OCI-LY3 (cell line): ENCODE data around the gene BAIAP2L2.

Experiments
- CTCF ChIP-seq: fragments of 200-600, 300-600 bp; sonication (generic); IDR thresholded peaks from 2 replicates; pipeline ENCODE4 v1.5.1; 2014; ENCODE audit warnings: antibody characterized with exemption, low read length, low read depth
- EZH2phosphoT487 ChIP-seq: fragments of 200-600 bp; shearing (Covaris generic); IDR thresholded peaks from 2 replicates; pipeline ENCODE4 v1.6.1; 2018; ENCODE audit warnings: antibody characterized with exemption, mixed run types, low read depth

- TF ChIP-seq CTCF = peak; percentile 100
- no peak for TF ChIP-seq EZH2phosphoT487
Measured at GRCh38 chr22:38051900-38052862, 58.3 kb downstream of the BAIAP2L2 start.
